ENCODE measurements around the gene GPR157.

- TF ChIP-seq, protein P1, sequence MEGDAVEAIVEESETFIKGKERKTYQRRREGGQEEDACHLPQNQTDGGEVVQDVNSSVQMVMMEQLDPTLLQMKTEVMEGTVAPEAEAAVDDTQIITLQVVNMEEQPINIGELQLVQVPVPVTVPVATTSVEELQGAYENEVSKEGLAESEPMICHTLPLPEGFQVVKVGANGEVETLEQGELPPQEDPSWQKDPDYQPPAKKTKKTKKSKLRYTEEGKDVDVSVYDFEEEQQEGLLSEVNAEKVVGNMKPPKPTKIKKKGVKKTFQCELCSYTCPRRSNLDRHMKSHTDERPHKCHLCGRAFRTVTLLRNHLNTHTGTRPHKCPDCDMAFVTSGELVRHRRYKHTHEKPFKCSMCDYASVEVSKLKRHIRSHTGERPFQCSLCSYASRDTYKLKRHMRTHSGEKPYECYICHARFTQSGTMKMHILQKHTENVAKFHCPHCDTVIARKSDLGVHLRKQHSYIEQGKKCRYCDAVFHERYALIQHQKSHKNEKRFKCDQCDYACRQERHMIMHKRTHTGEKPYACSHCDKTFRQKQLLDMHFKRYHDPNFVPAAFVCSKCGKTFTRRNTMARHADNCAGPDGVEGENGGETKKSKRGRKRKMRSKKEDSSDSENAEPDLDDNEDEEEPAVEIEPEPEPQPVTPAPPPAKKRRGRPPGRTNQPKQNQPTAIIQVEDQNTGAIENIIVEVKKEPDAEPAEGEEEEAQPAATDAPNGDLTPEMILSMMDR (IDR thresholded peaks at IDR 0.05) = no peak
- no peak for TF ChIP-seq EP300 (IDR thresholded peaks at IDR 0.05; ENCODE audit: low read depth)
- TF ChIP-seq POLR2A (IDR thresholded peaks at IDR 0.05) = no peak
These were observed 16.9 kb downstream of the GPR157 start for GRCh38 chr1:9111957-9112356.

Measured in transverse colon (tissue), 3 donors.